Calu3 (cell line): ENCODE measurements around the gene NINL. TPM values are rescaled to one million over a fixed set of nuclear protein-coding genes. Genes with fewer than 3 reads are reported as not detected.
A peak's percentile ranks its signal among the peaks of the same experiment; 100 is the strongest.
"Not testable (repeated sequence)": the region's sequence is repeated elsewhere in the genome, so short reads cannot be mapped to it uniquely, and the experiment has no call there.

Experiments used
- Bru-seq: library from RNA; stranded (reverse); fragments of 400-500 nt; gene quantifications from one replicate; lab custom pipeline; 2021; lab: Mats Ljungman, UMichigan
- BruChase-seq, 2 experiments: library from RNA; stranded (reverse); fragments of 400-500 nt; gene quantifications; one replicate each; lab custom pipeline; 2021; lab: Mats Ljungman, UMichigan
- BruUV-seq: library from RNA; stranded (reverse); fragments of 400-500 nt; replicated peaks from 2 replicates; lab custom pipeline; 2021; lab: Mats Ljungman, UMichigan
- CTCF ChIA-PET: fragments of 300-600 bp; sonication (Branson Sonifier 250); formaldehyde crosslinking; loops from one replicate; lab custom pipeline; 2022; ENCODE audit warnings: antibody characterized with exemption; lab: Charles Lee
- DNase-seq: peaks from one replicate; pipeline ENCODE4 v3.0.0; 2022
- H3K27ac Mint-ChIP-seq: one replicate; pipeline ENCODE4 v1.8.0; 2022; ENCODE audit warnings: mixed read lengths; ENCODE audit not compliant: unreplicated experiment
- H3K27me3 Mint-ChIP-seq: one replicate; pipeline ENCODE4 v1.8.0; 2022; ENCODE audit warnings: mixed read lengths; ENCODE audit not compliant: unreplicated experiment
- H3K36me3 Mint-ChIP-seq: one replicate; pipeline ENCODE4 v1.8.0; 2022; ENCODE audit warnings: mild to moderate bottlenecking, moderate library complexity, mixed read lengths; ENCODE audit not compliant: insufficient read depth, unreplicated experiment
- H3K4me1 Mint-ChIP-seq: one replicate; pipeline ENCODE4 v1.8.0; 2022; ENCODE audit warnings: mild to moderate bottlenecking, low read depth, mixed read lengths; ENCODE audit not compliant: unreplicated experiment
- H3K4me3 Mint-ChIP-seq: one replicate; pipeline ENCODE4 v1.8.0; 2022; ENCODE audit warnings: mild to moderate bottlenecking, low read depth, moderate library complexity, mixed read lengths; ENCODE audit not compliant: unreplicated experiment
- H3K9me3 Mint-ChIP-seq: one replicate; pipeline ENCODE4 v1.8.0; 2022; ENCODE audit warnings: low read depth, mixed read lengths; ENCODE audit not compliant: unreplicated experiment
- CTCF ChIP-seq: fragments of 200-600 bp; IDR thresholded peaks from one replicate; pipeline ENCODE4 v1.8.0; 2022; ENCODE audit warnings: antibody characterized with exemption; ENCODE audit not compliant: unreplicated experiment
- intact Hi-C: fragments of 100-400 bp; cut with micrococcal nuclease; formaldehyde crosslinking; loops from one replicate; pipeline ENCODE4 v1.10.0; 2022; ENCODE audit not compliant: unreplicated experiment
- long read RNA-seq: library from polyadenylated mRNA; stranded (forward); transcript quantifications from one replicate; pipeline ENCODE4 v2.0.0, GENCODE V29; 2022
- total RNA-seq: library from RNA; stranded (reverse); gene quantifications from 2 replicates; pipeline ENCODE4 v1.2.3, GENCODE V29; 2022

Gene NINL
- total RNA-seq (8.5 and 9.1 TPM in 2 replicates), Bru-seq, nascent RNA (percentile 55 among the genes with signal in this experiment), BruChase-seq, experiment 1, labeled RNA remaining after a 6-hour chase (percentile 56 among the genes with signal in this experiment), BruChase-seq, experiment 2, labeled RNA remaining after a 2-hour chase (percentile 58 among the genes with signal in this experiment)
- long read RNA-seq, result 0 reads

- CTCF ChIA-PET, result no interaction called here
- peak within 1 kb of the TSS; percentile 76 for H3K27ac Mint-ChIP-seq
- intact Hi-C loops, result no loop called here
- no TSS peak for BruUV-seq
- H3K27me3 Mint-ChIP-seq, result no peaks in the 10 kb centered on the region
- peaks cover 7% of the 10 kb centered on the region for H3K36me3 Mint-ChIP-seq
- TF ChIP-seq CTCF, result no peak
- H3K4me1 Mint-ChIP-seq, result no peaks in the 10 kb centered on the region
- H3K4me3 Mint-ChIP-seq, result peak within 1 kb of the TSS; percentile 75
- peak; percentile 50 for DNase-seq
- H3K9me3 Mint-ChIP-seq, result no peaks in the 10 kb centered on the region
Observed at GRCh38 chr20:25584905-25585704, at the start of gene NINL. Gene NINL, minus strand, starts transcription at chr20:25585531. Its CDS starts 58,944 bp downstream, at chr20:25526587.

- Mint-ChIP-seq H3K4me3 (no peak overlapping the region), H3K27ac (no peak overlapping the region), H3K9me3 (no peaks in the 10 kb centered on the region), H3K36me3 (no peaks in the 10 kb centered on the region), H3K27me3 (no peaks in the 10 kb centered on the region), H3K4me1 (no peaks in the 10 kb centered on the region)
- no peak for DNase-seq
- intact Hi-C loops, result no loop called here
- no peak for TF ChIP-seq CTCF
- no TSS peak for BruUV-seq
- CTCF ChIA-PET, result no interaction called here
Observed at GRCh38 chr20:25632940-25633790, 47.8 kb upstream of the NINL start.

GRCh38 chr20:25630615-25631014 lies 45.3 kb upstream of the NINL start:
- H3K4me1 Mint-ChIP-seq, H3K27me3 Mint-ChIP-seq, CTCF ChIA-PET, H3K9me3 Mint-ChIP-seq, H3K4me3 Mint-ChIP-seq, DNase-seq, H3K36me3 Mint-ChIP-seq, H3K27ac Mint-ChIP-seq, intact Hi-C loops, BruUV-seq: not testable (repeated sequence)

DNA sequence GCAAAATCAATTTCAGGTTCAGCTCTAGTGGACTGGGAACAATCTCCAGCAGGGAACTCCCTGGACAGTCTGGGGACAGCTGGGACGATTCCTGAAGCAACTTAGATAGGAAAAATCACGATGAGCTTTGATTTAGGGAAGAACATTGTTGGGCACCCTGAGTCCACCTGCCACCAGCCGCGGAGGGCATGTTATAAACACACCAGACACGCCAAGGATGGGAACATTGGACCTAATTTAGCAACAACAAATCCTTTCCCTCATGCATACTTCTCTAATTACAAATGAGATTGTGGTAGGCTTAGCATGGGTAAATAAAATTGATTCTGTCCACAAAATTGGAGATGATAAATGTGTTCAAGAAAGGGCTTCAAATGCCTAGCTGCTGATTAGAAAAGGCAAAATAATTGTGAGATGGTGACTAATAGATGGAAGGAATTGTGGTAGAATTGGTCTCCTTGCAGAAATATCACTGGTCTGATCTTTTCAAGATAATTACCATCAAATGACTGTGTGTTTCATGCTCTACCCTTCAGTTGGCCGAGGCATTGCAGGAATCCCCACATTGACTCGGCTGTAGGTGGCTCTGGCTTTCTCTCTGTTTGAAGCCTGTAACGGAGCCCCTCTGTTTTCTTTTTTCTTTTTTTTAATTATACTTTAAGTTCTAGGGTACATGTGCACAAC lies 44.6 kb upstream of the NINL start:
- peaks cover 2% of the 10 kb centered on the region for H3K9me3 Mint-ChIP-seq
- no peak for TF ChIP-seq CTCF
- intact Hi-C loops, result no loop called here
- peaks cover 5% of the 10 kb centered on the region for H3K36me3 Mint-ChIP-seq
- CTCF ChIA-PET, result no interaction called here
- no peak overlapping the region for H3K27ac Mint-ChIP-seq
- H3K4me1 Mint-ChIP-seq, result no peaks in the 10 kb centered on the region
- no peak overlapping the region for H3K4me3 Mint-ChIP-seq
- BruUV-seq, result no TSS peak
- H3K27me3 Mint-ChIP-seq, result no peaks in the 10 kb centered on the region
- no peak for DNase-seq
